ENCODE results near the gene TMEM245. TPM values are rescaled to one million over a fixed set of nuclear protein-coding genes. Genes with fewer than 3 reads are reported as not detected.
A peak's percentile ranks its signal among the peaks of the same experiment; 100 is the strongest.

Gene TMEM245
- total RNA-seq, 1 experiment from 2014 or later: 60.3 TPM

DNA sequence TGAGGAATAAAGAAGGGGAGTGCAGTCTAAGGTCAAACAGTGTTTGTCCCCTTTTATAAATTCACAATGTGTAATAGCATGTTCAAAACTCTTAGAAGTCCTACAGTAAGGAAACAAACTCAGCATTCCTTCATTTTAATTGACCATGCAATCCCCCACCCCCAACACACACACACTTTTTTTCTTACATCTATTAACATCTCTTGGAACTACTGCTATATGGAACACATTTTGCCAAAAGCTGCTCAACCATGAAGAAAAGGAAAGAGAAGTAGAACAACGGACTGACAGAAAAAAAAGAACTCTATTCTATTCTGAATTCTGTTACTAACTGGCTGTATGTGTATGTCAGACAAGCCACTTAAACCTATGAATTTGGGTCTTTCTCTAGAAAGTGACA, 103.6 kb downstream of the TMEM245 start:
- BruUV-seq (replicated peaks): no TSS peak
- POLR2A ChIA-PET (ENCODE audit: unreplicated experiment): no interaction called here
- Histone ChIP-seq H3K36me3 (ENCODE audit: low read depth) (peaks cover 20% of the 10 kb centered on the region), H2AFZ (no peak overlapping the region), H4K20me1 (ENCODE audit: insufficient read depth) (peaks cover 5% of the 10 kb centered on the region; the same call in 1 of the 2 replicates), H3K27ac (no peak overlapping the region; the same call in 1 of the 2 replicates), H3K9me3 (ENCODE audit: insufficient read depth, low read depth) (no peaks in the 10 kb centered on the region), H3K27me3 (ENCODE audit: insufficient read depth, low read depth) (no peaks in the 10 kb centered on the region), H3K4me1 (replicated peaks; ENCODE audit: insufficient read depth) (peaks cover 58% of the 10 kb centered on the region), H3K9me2 (ENCODE audit: insufficient read depth) (no peaks in the 10 kb centered on the region), H3K79me2 (ENCODE audit: low read depth) (peaks cover 18% of the 10 kb centered on the region), H3K4me3 (no peak overlapping the region), H3K4me2 (no peak overlapping the region), H3F3A (ENCODE audit: insufficient read depth, low read depth) (peaks cover 76% of the 10 kb centered on the region)
- no peak for DNase-seq
- TF ChIP-seq, protein P1, sequence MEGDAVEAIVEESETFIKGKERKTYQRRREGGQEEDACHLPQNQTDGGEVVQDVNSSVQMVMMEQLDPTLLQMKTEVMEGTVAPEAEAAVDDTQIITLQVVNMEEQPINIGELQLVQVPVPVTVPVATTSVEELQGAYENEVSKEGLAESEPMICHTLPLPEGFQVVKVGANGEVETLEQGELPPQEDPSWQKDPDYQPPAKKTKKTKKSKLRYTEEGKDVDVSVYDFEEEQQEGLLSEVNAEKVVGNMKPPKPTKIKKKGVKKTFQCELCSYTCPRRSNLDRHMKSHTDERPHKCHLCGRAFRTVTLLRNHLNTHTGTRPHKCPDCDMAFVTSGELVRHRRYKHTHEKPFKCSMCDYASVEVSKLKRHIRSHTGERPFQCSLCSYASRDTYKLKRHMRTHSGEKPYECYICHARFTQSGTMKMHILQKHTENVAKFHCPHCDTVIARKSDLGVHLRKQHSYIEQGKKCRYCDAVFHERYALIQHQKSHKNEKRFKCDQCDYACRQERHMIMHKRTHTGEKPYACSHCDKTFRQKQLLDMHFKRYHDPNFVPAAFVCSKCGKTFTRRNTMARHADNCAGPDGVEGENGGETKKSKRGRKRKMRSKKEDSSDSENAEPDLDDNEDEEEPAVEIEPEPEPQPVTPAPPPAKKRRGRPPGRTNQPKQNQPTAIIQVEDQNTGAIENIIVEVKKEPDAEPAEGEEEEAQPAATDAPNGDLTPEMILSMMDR (conservative IDR thresholded peaks at IDR 0.05): no peak
- no peak for TF ChIP-seq EZH2 (IDR thresholded peaks at IDR 0.05; ENCODE audit: low read depth)
- CTCF ChIA-PET: no interaction called here
- intact Hi-C loops (cut with micrococcal nuclease; ENCODE audit: unreplicated experiment): no loop called here

DNA sequence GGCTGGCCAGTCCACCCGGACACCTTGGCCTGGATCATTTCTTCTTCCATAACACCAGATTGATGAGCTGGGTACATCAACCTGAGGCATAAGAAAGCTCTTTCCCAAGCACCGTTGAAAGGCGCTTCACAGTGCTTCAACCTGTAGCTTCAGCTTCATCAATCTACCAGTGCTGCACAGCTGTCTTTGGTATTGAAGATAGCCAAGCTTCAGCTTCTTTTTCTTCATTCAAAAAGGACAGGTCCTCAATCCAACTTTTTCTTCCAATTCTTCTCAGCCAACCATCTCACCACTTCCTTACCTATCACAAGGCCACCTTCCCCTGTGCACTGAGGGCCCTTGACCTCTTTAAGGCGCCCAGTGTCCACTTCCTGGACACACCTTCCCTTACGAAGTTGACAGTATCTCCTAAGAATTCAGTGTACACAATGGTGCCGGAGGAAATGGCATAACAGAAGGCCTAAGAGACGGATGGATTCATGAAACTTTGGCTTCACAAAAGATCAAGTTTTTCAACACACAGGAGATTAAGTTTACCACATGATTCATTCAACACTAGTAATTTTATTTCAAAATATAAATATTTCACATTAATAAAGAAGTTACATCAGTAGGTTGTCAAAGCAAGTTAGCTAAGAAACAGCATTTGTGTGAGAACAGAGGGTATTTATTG, 105.0 kb downstream of the TMEM245 start:
- no TSS peak for BruUV-seq (replicated peaks)
- intact Hi-C loops (cut with micrococcal nuclease; ENCODE audit: unreplicated experiment): loop anchor here (5.0 kb wide), 2 partner anchors 88 to 303 kb away; no protein-coding TSS in a partner anchor
- Histone ChIP-seq H3K27me3 (ENCODE audit: insufficient read depth, low read depth) (no peaks in the 10 kb centered on the region), H3K9me3 (ENCODE audit: insufficient read depth, low read depth) (no peaks in the 10 kb centered on the region), H3K27ac (peak overlapping the region; percentile 64), H3K4me2 (0 out of 2 replicates have a peak overlapping the region, but pooled peaks have one; percentile 29), H3K79me2 (ENCODE audit: low read depth) (peaks cover 29% of the 10 kb centered on the region), H3K4me1 (replicated peaks; ENCODE audit: insufficient read depth) (peaks cover 70% of the 10 kb centered on the region), H3F3A (ENCODE audit: insufficient read depth, low read depth) (peaks cover 71% of the 10 kb centered on the region), H3K36me3 (ENCODE audit: low read depth) (peaks cover 20% of the 10 kb centered on the region), H3K9me2 (ENCODE audit: insufficient read depth) (no peaks in the 10 kb centered on the region), H3K4me3 (no peak overlapping the region), H2AFZ (no peak overlapping the region), H4K20me1 (ENCODE audit: insufficient read depth) (peaks cover 5% of the 10 kb centered on the region; the same call in 1 of the 2 replicates)
- DNase-seq: peak; percentile 22 to 61
- ChIA-PET CTCF (no interaction called here), POLR2A (ENCODE audit: unreplicated experiment) (interaction anchor here (0.5 kb wide), 1 partner anchor 237 kb away, joined by 3 read pairs; no protein-coding TSS in a partner anchor)
- TF ChIP-seq, protein P1 (conservative IDR thresholded peaks at IDR 0.05): no peak
- TF ChIP-seq EZH2 (IDR thresholded peaks at IDR 0.05; ENCODE audit: low read depth): no peak

DNA sequence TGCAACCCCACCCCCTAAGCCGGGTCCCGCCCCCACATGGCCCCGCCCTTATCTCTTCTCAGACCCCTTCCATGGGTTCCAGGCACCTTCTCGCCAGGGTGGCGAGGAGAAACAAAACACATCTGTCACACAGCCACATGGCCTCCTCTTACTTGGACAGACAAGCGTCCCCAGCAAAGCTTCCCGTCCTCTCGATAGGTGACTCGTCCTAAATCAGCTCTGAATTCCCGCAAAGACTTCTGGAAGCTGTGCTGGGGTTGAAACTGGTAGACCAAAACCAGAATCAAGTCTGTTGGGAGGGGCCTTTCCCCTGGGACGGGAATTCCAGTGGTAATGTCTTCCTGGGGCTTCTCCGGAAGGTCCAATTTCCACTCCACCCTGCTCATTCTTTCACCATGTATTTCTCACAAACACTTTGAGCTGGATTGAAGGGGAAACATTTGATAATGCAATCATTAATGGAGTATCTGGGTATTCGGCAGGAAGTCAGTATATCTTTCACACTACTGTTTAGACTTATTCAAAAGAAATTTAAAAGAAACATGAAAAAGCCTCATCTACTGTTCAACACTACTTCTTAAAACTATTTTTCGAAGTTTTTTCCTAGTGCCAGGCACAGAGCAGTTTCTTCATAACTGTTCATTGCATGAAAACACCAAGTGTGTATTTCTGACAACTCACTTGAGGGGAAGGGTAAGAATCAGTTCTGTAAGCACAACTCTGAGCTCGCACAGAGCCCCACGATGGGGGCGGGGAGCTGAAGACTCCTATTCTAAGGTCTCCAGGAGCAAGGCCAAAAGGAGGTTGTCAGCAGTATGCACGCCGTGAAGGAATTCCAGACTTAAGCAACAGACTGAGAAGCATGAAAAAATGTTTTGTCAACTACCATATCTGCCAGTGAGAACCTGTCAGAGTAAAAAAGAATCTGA, 105.8 kb downstream of the TMEM245 start:
- peak overlapping the region; percentile 83 for H3K4me2 ChIP-seq
- H3K27ac ChIP-seq: peak overlapping the region; percentile 64
- peaks cover 12% of the 10 kb centered on the region for H3K36me3 ChIP-seq (ENCODE audit: low read depth)
- H3K79me2 ChIP-seq (ENCODE audit: low read depth): peaks cover 37% of the 10 kb centered on the region
- H3K9me3 ChIP-seq (ENCODE audit: insufficient read depth, low read depth): no peaks in the 10 kb centered on the region
- H3K4me1 ChIP-seq (replicated peaks; ENCODE audit: insufficient read depth): peaks cover 77% of the 10 kb centered on the region
- peak in 1 of 2 experiments; percentile 52 for DNase-seq
- peak overlapping the region; percentile 72; the same call in 1 of the 2 replicates for H3K4me3 ChIP-seq
- peaks cover 5% of the 10 kb centered on the region; the same call in 1 of the 2 replicates for H4K20me1 ChIP-seq (ENCODE audit: insufficient read depth)
- no peaks in the 10 kb centered on the region for H3K27me3 ChIP-seq (ENCODE audit: insufficient read depth, low read depth)
- TF ChIP-seq EZH2 (IDR thresholded peaks at IDR 0.05; ENCODE audit: low read depth): no peak
- intact Hi-C loops (cut with micrococcal nuclease; ENCODE audit: unreplicated experiment): loop anchor here (2.0 to 5.0 kb wide), 3 partner anchors 79 to 303 kb away; partner anchors contain the start of genes ABITRAM and ELP1
- no peaks in the 10 kb centered on the region for H3K9me2 ChIP-seq (ENCODE audit: insufficient read depth)
- ChIA-PET POLR2A (ENCODE audit: unreplicated experiment) (interaction anchor here (0.6 kb wide), 1 partner anchor 302 kb away, joined by 4 read pairs; no protein-coding TSS in a partner anchor), CTCF (no interaction called here)
- no TSS peak for BruUV-seq (replicated peaks)
- H3F3A ChIP-seq (ENCODE audit: insufficient read depth, low read depth): peaks cover 71% of the 10 kb centered on the region
- H2AFZ ChIP-seq: no peak overlapping the region

All from PC-9 (cell line).